Astrocyte (in vitro differentiated cells and primary cell): ENCODE data around the gene SLC16A1.

Source experiments
- EZH2 ChIP-seq: IDR thresholded peaks from 2 replicates; pipeline ENCODE4 v1.6.1; 2012; ENCODE audit warnings: mild to moderate bottlenecking, low read length, inconsistent platforms; ENCODE audit not compliant: insufficient read depth
- TF ChIP-seq, protein P1 (sequence below): IDR thresholded peaks from 2 replicates; pipeline ENCODE4 v1.5.1; 2011; ENCODE audit warnings: low read depth, mild to moderate bottlenecking, inconsistent platforms, low read length, moderate library complexity; ENCODE audit not compliant: insufficient read depth

DNA sequence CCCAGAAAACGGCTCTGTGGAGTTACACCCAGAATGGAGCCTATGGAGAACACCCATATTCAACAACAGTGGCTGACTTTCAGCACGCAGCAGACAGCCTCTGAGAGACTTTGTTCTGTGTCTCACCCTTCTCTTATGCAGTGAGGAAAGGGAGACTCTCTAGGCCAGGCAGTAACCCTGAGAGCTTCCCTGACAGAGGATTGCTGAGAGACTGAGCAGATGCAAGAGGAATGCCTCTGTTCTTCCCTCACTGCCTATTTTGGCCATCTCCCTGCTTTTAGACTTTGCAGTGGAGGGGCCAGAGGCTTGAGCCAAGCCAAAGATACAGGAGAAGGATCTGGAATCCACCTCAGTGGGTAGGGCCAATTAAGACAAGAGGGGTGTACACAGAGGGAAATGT, 41.8 kb upstream of the SLC16A1 start:
- TF ChIP-seq, protein P1, sequence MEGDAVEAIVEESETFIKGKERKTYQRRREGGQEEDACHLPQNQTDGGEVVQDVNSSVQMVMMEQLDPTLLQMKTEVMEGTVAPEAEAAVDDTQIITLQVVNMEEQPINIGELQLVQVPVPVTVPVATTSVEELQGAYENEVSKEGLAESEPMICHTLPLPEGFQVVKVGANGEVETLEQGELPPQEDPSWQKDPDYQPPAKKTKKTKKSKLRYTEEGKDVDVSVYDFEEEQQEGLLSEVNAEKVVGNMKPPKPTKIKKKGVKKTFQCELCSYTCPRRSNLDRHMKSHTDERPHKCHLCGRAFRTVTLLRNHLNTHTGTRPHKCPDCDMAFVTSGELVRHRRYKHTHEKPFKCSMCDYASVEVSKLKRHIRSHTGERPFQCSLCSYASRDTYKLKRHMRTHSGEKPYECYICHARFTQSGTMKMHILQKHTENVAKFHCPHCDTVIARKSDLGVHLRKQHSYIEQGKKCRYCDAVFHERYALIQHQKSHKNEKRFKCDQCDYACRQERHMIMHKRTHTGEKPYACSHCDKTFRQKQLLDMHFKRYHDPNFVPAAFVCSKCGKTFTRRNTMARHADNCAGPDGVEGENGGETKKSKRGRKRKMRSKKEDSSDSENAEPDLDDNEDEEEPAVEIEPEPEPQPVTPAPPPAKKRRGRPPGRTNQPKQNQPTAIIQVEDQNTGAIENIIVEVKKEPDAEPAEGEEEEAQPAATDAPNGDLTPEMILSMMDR = no peak
- no peak for TF ChIP-seq EZH2
